SK-N-MC (cell line): ENCODE results near the gene MARVELD1.

Experiments
- EZH2 ChIP-seq: fragments of 200-600 bp; sonication (generic); IDR thresholded peaks from one replicate; pipeline ENCODE4 v1.6.1; 2017; ENCODE audit warnings: antibody characterized with exemption
- POLR2AphosphoS5 ChIP-seq: IDR thresholded peaks from 2 replicates; pipeline ENCODE4 v1.6.1; 2012; ENCODE audit warnings: mild to moderate bottlenecking, low read depth, low read length, borderline replicate concordance

GRCh38 chr10:97763411-97763810 is 49.9 kb downstream of the MARVELD1 start:
- TF ChIP-seq POLR2AphosphoS5 (no peak), EZH2 (no peak)
